Measurements from ENCODE around the gene FKBP4.

The FKBP4 gene

DNA sequence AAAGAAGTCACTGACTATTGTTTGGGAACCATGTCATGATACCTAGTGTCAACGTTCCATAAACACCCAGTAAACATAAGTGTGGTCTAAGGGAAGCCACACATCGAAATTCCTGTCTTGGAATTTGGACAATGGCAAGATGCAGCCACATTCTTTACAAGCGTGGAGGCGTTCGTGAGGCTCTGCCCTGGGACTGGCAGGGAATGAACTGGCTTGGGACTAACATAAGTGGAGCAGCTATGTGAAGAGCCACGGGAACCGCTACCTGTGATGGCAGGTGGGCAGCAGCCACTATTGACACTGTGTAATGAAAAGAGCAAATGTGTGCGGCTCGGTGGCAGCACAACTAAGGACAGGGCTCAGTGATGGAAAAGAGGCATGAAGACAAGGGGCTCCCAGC is 50.0 kb downstream of the FKBP4 start:
- Histone ChIP-seq H3K36me3 (ENCODE audit: low read length) (no peaks in the 10 kb centered on the region), H2AFZ (ENCODE audit: low read depth, low read length, severe bottlenecking) (no peak overlapping the region), H3F3A (ENCODE audit: insufficient read depth) (no peaks in the 10 kb centered on the region), H3K4me2 (ENCODE audit: low read depth, low read length, poor library complexity, severe bottlenecking) (no peak overlapping the region), H3K9ac (ENCODE audit: low read length) (no peak overlapping the region), H3K27me3 (ENCODE audit: low read length) (no peaks in the 10 kb centered on the region), H3K9me2 (replicated peaks; ENCODE audit: insufficient read depth, low read length) (no peaks in the 10 kb centered on the region), H3K4me3 (ENCODE audit: insufficient read depth, low read length, poor library complexity, severe bottlenecking) (no peak overlapping the region), H4K20me1 (ENCODE audit: low read depth, low read length) (no peaks in the 10 kb centered on the region), H3K27ac (ENCODE audit: low read depth, low read length) (no peak overlapping the region), H3K79me2 (ENCODE audit: insufficient read depth, low read length) (no peaks in the 10 kb centered on the region), H3K9me3 (ENCODE audit: insufficient read depth, low read length) (no peaks in the 10 kb centered on the region)
- TF ChIP-seq, protein P1, sequence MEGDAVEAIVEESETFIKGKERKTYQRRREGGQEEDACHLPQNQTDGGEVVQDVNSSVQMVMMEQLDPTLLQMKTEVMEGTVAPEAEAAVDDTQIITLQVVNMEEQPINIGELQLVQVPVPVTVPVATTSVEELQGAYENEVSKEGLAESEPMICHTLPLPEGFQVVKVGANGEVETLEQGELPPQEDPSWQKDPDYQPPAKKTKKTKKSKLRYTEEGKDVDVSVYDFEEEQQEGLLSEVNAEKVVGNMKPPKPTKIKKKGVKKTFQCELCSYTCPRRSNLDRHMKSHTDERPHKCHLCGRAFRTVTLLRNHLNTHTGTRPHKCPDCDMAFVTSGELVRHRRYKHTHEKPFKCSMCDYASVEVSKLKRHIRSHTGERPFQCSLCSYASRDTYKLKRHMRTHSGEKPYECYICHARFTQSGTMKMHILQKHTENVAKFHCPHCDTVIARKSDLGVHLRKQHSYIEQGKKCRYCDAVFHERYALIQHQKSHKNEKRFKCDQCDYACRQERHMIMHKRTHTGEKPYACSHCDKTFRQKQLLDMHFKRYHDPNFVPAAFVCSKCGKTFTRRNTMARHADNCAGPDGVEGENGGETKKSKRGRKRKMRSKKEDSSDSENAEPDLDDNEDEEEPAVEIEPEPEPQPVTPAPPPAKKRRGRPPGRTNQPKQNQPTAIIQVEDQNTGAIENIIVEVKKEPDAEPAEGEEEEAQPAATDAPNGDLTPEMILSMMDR (IDR thresholded peaks at IDR 0.05; ENCODE audit: insufficient read depth, low read length, poor library complexity, severe bottlenecking), result no peak
- no peak for TF ChIP-seq EZH2phosphoT487 (conservative IDR thresholded peaks at IDR 0.05; ENCODE audit: low read length)

DNA sequence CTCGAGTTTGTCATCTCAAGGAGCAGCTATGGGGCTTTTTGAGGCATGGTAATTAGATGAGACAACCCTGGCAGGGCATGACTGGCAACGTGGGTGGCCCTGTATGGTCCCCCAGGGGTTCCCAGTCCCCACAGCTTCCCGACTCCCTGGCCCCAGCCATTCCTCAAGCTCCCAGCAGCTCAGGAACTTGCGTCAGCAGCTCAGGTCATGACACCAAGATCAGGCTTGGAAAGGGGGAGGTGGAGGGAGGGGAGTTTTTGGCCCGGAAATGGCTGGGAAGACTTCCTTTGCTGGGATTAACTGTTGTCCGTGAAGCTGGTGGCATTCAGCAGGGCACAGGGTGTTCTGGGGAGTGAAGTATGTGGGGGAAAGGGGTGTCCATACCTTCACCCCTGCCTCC is 50.5 kb downstream of the FKBP4 start:
- no peaks in the 10 kb centered on the region for H4K20me1 ChIP-seq (ENCODE audit: low read depth, low read length)
- H3K9me3 ChIP-seq (ENCODE audit: insufficient read depth, low read length), result no peaks in the 10 kb centered on the region
- no peaks in the 10 kb centered on the region for H3K79me2 ChIP-seq (ENCODE audit: insufficient read depth, low read length)
- no peak for TF ChIP-seq EZH2phosphoT487 (conservative IDR thresholded peaks at IDR 0.05; ENCODE audit: low read length)
- TF ChIP-seq, protein P1 (IDR thresholded peaks at IDR 0.05; ENCODE audit: insufficient read depth, low read length, poor library complexity, severe bottlenecking), result no peak
- H3K4me2 ChIP-seq (ENCODE audit: low read depth, low read length, poor library complexity, severe bottlenecking), result no peak overlapping the region
- no peaks in the 10 kb centered on the region for H3K36me3 ChIP-seq (ENCODE audit: low read length)
- H3K27me3 ChIP-seq (ENCODE audit: low read length), result no peaks in the 10 kb centered on the region
- no peak overlapping the region for H2AFZ ChIP-seq (ENCODE audit: low read depth, low read length, severe bottlenecking)
- H3K4me3 ChIP-seq (ENCODE audit: insufficient read depth, low read length, poor library complexity, severe bottlenecking), result no peak overlapping the region
- no peaks in the 10 kb centered on the region for H3F3A ChIP-seq (ENCODE audit: insufficient read depth)
- H3K27ac ChIP-seq (ENCODE audit: low read depth, low read length), result no peak overlapping the region
- no peak overlapping the region for H3K9ac ChIP-seq (ENCODE audit: low read length)
- no peaks in the 10 kb centered on the region for H3K9me2 ChIP-seq (replicated peaks; ENCODE audit: insufficient read depth, low read length)

DNA sequence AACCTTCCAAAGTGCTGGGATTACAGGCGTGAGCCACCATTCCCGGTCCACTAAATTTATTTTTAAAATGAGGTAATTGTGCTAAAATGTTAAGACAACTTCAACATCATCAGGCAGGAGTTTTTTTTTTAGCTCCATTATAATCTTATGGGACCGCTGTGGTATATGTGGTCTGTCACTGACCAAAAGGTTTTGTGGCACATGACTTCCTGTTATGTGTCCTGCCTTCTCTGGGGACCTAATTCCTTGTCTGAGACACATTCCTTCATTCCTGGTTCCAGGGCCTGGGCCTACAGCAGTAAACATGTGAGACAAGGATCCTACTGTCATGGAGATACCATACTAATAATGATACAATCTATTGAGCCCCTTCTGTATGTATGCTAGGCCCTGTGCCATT is 57.2 kb downstream of the FKBP4 start:
- H3K36me3 ChIP-seq (ENCODE audit: low read length), result no peaks in the 10 kb centered on the region
- no peak overlapping the region for H3K4me2 ChIP-seq (ENCODE audit: low read depth, low read length, poor library complexity, severe bottlenecking)
- H3K9ac ChIP-seq (ENCODE audit: low read length), result no peak overlapping the region
- H3K4me3 ChIP-seq (ENCODE audit: insufficient read depth, low read length, poor library complexity, severe bottlenecking), result no peak overlapping the region
- no peaks in the 10 kb centered on the region for H3K79me2 ChIP-seq (ENCODE audit: insufficient read depth, low read length)
- H3K9me2 ChIP-seq (replicated peaks; ENCODE audit: insufficient read depth, low read length), result no peaks in the 10 kb centered on the region
- no peaks in the 10 kb centered on the region for H3F3A ChIP-seq (ENCODE audit: insufficient read depth)
- H3K27me3 ChIP-seq (ENCODE audit: low read length), result no peaks in the 10 kb centered on the region
- H3K9me3 ChIP-seq (ENCODE audit: insufficient read depth, low read length), result no peaks in the 10 kb centered on the region
- no peaks in the 10 kb centered on the region for H4K20me1 ChIP-seq (ENCODE audit: low read depth, low read length)
- H2AFZ ChIP-seq (ENCODE audit: low read depth, low read length, severe bottlenecking), result no peak overlapping the region
- no peak for TF ChIP-seq EZH2phosphoT487 (conservative IDR thresholded peaks at IDR 0.05; ENCODE audit: low read length)
- TF ChIP-seq, protein P1 (IDR thresholded peaks at IDR 0.05; ENCODE audit: insufficient read depth, low read length, poor library complexity, severe bottlenecking), result no peak
- H3K27ac ChIP-seq (ENCODE audit: low read depth, low read length), result no peak overlapping the region
